Osteoblast (primary cell): Measurements from ENCODE around the gene NCKAP5. TPM values are rescaled to one million over a fixed set of nuclear protein-coding genes. Genes with fewer than 3 reads are reported as not detected.

Experiments used
- DNase-seq: peaks from one replicate; pipeline ENCODE4 v3.0.0; 2011; ENCODE audit warnings: low spot score, mixed read lengths; ENCODE audit not compliant: insufficient read length; ENCODE audit errors: missing footprints
- H2AFZ ChIP-seq: 2 replicates; pipeline ENCODE4 v1.6.0; 2011; ENCODE audit warnings: mild to moderate bottlenecking, low read length
- H3K27ac ChIP-seq: 2 replicates; pipeline ENCODE4 v1.5.1; 2011; ENCODE audit warnings: mild to moderate bottlenecking, low read depth, low read length, moderate library complexity
- H3K27me3 ChIP-seq: 2 replicates; pipeline ENCODE4 v1.6.0; 2012; ENCODE audit warnings: mild to moderate bottlenecking, control low read depth, inconsistent platforms, low read length, moderate library complexity; ENCODE audit not compliant: insufficient read depth
- H3K36me3 ChIP-seq: 2 replicates; pipeline ENCODE4 v1.5.1; 2011; ENCODE audit warnings: mild to moderate bottlenecking, low read length, control low read depth, moderate library complexity; ENCODE audit not compliant: insufficient read depth
- H3K4me1 ChIP-seq: 2 replicates; pipeline ENCODE4 v1.5.1; 2011; ENCODE audit warnings: mild to moderate bottlenecking, low read length, control low read depth, moderate library complexity; ENCODE audit not compliant: insufficient read depth
- H3K4me2 ChIP-seq: 2 replicates; pipeline ENCODE4 v1.6.0; 2011; ENCODE audit warnings: mild to moderate bottlenecking, low read length; ENCODE audit not compliant: insufficient read depth
- H3K4me3 ChIP-seq: fragments of 200-600 bp; sonication (generic); 3 replicates; pipeline ENCODE4 v1.5.1; 2012; ENCODE audit warnings: mild to moderate bottlenecking, low read length, inconsistent platforms; ENCODE audit not compliant: insufficient read depth
- H3K79me2 ChIP-seq: 2 replicates; pipeline ENCODE4 v1.6.0; 2012; ENCODE audit warnings: mild to moderate bottlenecking, low read length, control low read depth, inconsistent platforms; ENCODE audit not compliant: insufficient read depth
- H3K9me3 ChIP-seq: 2 replicates; pipeline ENCODE4 v1.5.1; 2011; ENCODE audit warnings: low read depth, low read length, control low read depth
- H4K20me1 ChIP-seq: 2 replicates; pipeline ENCODE4 v1.6.0; 2012; ENCODE audit warnings: mild to moderate bottlenecking, low read length, control low read depth; ENCODE audit not compliant: insufficient read depth
- CTCF ChIP-seq: IDR thresholded peaks from 2 replicates; pipeline ENCODE4 v1.5.1; 2011; ENCODE audit warnings: mild to moderate bottlenecking, low read depth, low read length, moderate library complexity; ENCODE audit errors: extremely low read depth
- total RNA-seq: library from RNA; depleted of rRNA; stranded (reverse); fragments of >200 nt; gene quantifications from 2 replicates; pipeline ENCODE4 v1.2.3, GENCODE V29; 2012

The NCKAP5 gene
- total RNA-seq, 1 donor, result 1.8 TPM

GRCh38 chr2:133602538-133602937, 34.3 kb upstream of the NCKAP5 start:
- Histone ChIP-seq H3K36me3 (no peaks in the 10 kb centered on the region), H2AFZ (no peak overlapping the region), H3K4me1 (peaks cover 4% of the 10 kb centered on the region), H3K4me2 (no peak overlapping the region), H3K9me3 (no peaks in the 10 kb centered on the region), H3K79me2 (no peaks in the 10 kb centered on the region), H4K20me1 (no peaks in the 10 kb centered on the region), H3K4me3 (no peak overlapping the region), H3K27ac (no peak overlapping the region), H3K27me3 (peaks cover 3% of the 10 kb centered on the region)
- no peak for TF ChIP-seq CTCF
- peak; percentile 39 for DNase-seq

DNA sequence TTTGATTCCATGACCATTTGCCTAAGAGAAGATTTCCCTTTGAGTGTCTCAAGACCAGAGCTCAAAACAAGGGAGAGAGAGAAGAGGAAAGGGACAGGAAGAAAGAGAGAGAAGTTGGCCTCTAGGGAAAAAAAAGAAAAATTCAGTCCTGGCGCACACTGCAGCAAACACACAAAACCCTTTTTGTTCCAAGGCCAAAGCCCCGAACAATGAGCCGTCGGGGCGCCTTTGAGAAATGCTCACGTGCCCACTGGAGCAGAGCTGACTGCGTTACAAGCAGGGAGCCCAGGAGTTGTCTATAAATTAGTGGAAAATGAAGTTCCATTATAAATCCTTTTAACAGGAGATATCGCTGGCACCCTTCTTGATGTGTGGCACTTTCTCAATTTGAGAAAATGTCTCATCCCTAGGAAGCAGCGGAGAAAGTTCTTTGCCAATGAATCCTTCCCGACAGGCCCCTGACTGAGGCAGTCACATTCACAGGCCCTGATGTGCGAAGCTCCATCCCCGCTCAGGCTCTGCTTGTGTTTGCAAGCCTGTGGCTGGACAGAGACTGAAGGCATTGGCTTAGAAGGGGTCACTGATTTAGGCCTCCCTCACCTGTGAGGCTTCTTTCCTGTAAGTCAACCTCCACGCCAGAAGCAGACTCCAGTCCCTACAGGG, 32.1 kb upstream of the NCKAP5 start:
- Histone ChIP-seq H4K20me1 (no peaks in the 10 kb centered on the region), H3K27me3 (peaks cover 8% of the 10 kb centered on the region), H3K4me1 (peaks cover 7% of the 10 kb centered on the region), H3K4me2 (no peak overlapping the region), H3K27ac (no peak overlapping the region), H3K4me3 (no peak overlapping the region), H2AFZ (no peak overlapping the region), H3K36me3 (no peaks in the 10 kb centered on the region), H3K9me3 (no peaks in the 10 kb centered on the region), H3K79me2 (no peaks in the 10 kb centered on the region)
- DNase-seq, result no peak
- TF ChIP-seq CTCF, result no peak

- Histone ChIP-seq H3K4me3 (no peak overlapping the region), H3K36me3 (no peaks in the 10 kb centered on the region), H3K4me2 (no peak overlapping the region), H3K4me1 (peaks cover 4% of the 10 kb centered on the region), H2AFZ (no peak overlapping the region), H3K27ac (no peak overlapping the region), H3K79me2 (no peaks in the 10 kb centered on the region), H4K20me1 (no peaks in the 10 kb centered on the region), H3K27me3 (peaks cover 8% of the 10 kb centered on the region), H3K9me3 (no peaks in the 10 kb centered on the region)
- no peak for TF ChIP-seq CTCF
- DNase-seq, result peak; percentile 26
Observed at GRCh38 chr2:133599811-133600210, 31.5 kb upstream of the NCKAP5 start.

DNA sequence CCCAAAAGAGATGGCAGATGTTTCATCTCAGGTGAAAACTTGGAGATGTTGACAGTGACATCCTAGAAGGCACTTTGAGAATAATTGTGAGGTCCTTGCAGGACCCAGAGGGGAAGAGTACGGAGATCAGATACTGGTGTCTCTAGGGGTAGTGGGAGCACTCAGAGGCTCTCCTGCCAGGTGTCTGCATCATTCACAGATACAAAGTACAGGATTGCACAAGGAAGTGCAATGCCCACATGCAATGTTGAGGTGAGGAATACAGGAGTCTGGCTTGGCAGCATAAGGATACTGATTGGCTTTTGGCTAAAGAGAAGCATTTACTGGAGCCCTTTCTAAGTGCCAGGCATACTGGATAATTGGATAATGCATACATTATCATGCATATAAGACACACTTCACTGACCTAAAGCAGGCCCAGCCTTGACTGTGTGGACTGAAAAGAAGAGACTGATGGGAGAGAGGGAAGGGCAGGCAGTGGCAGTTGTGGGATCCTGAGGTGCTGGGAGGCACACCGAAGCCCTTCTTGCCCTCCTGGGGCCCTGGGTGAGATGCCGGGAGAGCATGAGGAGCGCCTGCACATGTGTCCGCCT, 31.0 kb upstream of the NCKAP5 start:
- Histone ChIP-seq H3K27me3 (peaks cover 9% of the 10 kb centered on the region), H3K4me1 (peaks cover 4% of the 10 kb centered on the region), H3K79me2 (no peaks in the 10 kb centered on the region), H2AFZ (no peak overlapping the region), H4K20me1 (no peaks in the 10 kb centered on the region), H3K4me2 (no peak overlapping the region), H3K4me3 (no peak overlapping the region), H3K27ac (no peak overlapping the region), H3K36me3 (no peaks in the 10 kb centered on the region), H3K9me3 (no peaks in the 10 kb centered on the region)
- no peak for TF ChIP-seq CTCF
- DNase-seq, result no peak
